Liver (tissue), 9 donors: ENCODE data around the gene ZFP64. TPM values are rescaled to one million over a fixed set of nuclear protein-coding genes. Genes with fewer than 3 reads are reported as not detected.
"Not testable (repeated sequence)": the region's sequence is repeated elsewhere in the genome, so short reads cannot be mapped to it uniquely, and the experiment has no call there.

Experiments
- DNase-seq: peaks from one replicate; pipeline ENCODE4 v3.0.0-alpha.2; 2017; ENCODE audit warnings: low spot score
- H3K27ac ChIP-seq, 2 donors: one replicate each; pipeline ENCODE4 v1.7.0; 2013; ENCODE audit warnings: inconsistent platforms in 2 of 2, low read length in 2 of 2, control low read depth in 1 of 2, low read depth in 1 of 2, mild to moderate bottlenecking in 1 of 2
- H3K27me3 ChIP-seq, 4 donors: one replicate each; pipeline versions ENCODE4 v1.6.1 to v1.7.0; 2013; ENCODE audit warnings: low read length in 3 of 4, inconsistent platforms in 1 of 4, mild to moderate bottlenecking in 1 of 4, moderate library complexity in 1 of 4; ENCODE audit not compliant: control insufficient read depth in 4 of 4, insufficient read depth in 4 of 4
- H3K36me3 ChIP-seq, 4 donors: one replicate each; pipeline versions ENCODE4 v1.6.1 to v1.7.0; 2013; ENCODE audit warnings: low read length in 3 of 4, mild to moderate bottlenecking in 3 of 4, low read depth in 1 of 4, moderate library complexity in 1 of 4; ENCODE audit not compliant: control insufficient read depth in 4 of 4, insufficient read depth in 3 of 4
- H3K4me1 ChIP-seq, 4 donors: one replicate each; pipeline versions ENCODE4 v1.6.1 to v1.7.0; 2013; ENCODE audit warnings: low read length in 3 of 4, mild to moderate bottlenecking in 3 of 4, moderate library complexity in 1 of 4; ENCODE audit not compliant: control insufficient read depth in 4 of 4, insufficient read depth in 4 of 4
- H3K4me3 ChIP-seq, 3 donors: one replicate each; pipeline versions ENCODE4 v1.6.1 to v1.7.0; 2013; ENCODE audit warnings: low read length in 3 of 3, control low read depth in 1 of 3, low read depth in 1 of 3, mild to moderate bottlenecking in 1 of 3
- H3K9ac ChIP-seq, 2 donors: one replicate each; pipeline ENCODE4 v1.7.0; 2013; ENCODE audit warnings: low read length in 2 of 2, mild to moderate bottlenecking in 2 of 2, moderate library complexity in 2 of 2, control low read depth in 1 of 2, low read depth in 1 of 2
- H3K9me3 ChIP-seq, 4 donors: one replicate each; pipeline versions ENCODE4 v1.6.1 to v1.7.0; 2013; ENCODE audit warnings: low read length in 3 of 4; ENCODE audit not compliant: control insufficient read depth in 4 of 4
- ATF3 ChIP-seq: IDR thresholded peaks from 2 replicates; pipeline ENCODE4 v1.6.1; 2016; ENCODE audit warnings: antibody characterized with exemption
- CTCF ChIP-seq: fragments of 150-350 bp; IDR thresholded peaks from 2 replicates; pipeline ENCODE4 v1.5.1; 2017; ENCODE audit warnings: improper control_type of control experiment, low read depth, low read length; ENCODE audit not compliant: missing input control
- EGR1 ChIP-seq, 2 donors: IDR thresholded peaks; 2 replicates each; pipeline ENCODE4 v1.6.1; 2016 to 2018; ENCODE audit warnings: antibody characterized with exemption in 2 of 2, low read depth in 2 of 2
- FOXA1 ChIP-seq: IDR thresholded peaks from 2 replicates; pipeline ENCODE4 v1.6.1; 2016; ENCODE audit warnings: antibody characterized with exemption
- FOXA2 ChIP-seq: IDR thresholded peaks from 2 replicates; pipeline ENCODE4 v1.6.1; 2016; ENCODE audit warnings: antibody characterized with exemption
- GABPA ChIP-seq, 2 donors: IDR thresholded peaks in 1 of 2; conservative IDR thresholded peaks in 1 of 2; 2 replicates each; pipeline ENCODE4 v1.6.1; 2016; ENCODE audit warnings: antibody characterized with exemption in 2 of 2, mild to moderate bottlenecking in 1 of 2, moderate library complexity in 1 of 2
- HNF4A ChIP-seq, 2 donors: conservative IDR thresholded peaks; 2 replicates each; pipeline ENCODE4 v1.6.1; 2016; ENCODE audit warnings: antibody characterized with exemption in 2 of 2, mild to moderate bottlenecking in 2 of 2
- HNF4G ChIP-seq: IDR thresholded peaks from 2 replicates; pipeline ENCODE4 v1.6.1; 2016; ENCODE audit warnings: antibody characterized with exemption
- JUND ChIP-seq, 2 donors: IDR thresholded peaks; 2 replicates each; pipeline ENCODE4 v1.6.1; 2016; ENCODE audit warnings: antibody characterized with exemption in 2 of 2
- MAX ChIP-seq: IDR thresholded peaks from 2 replicates; pipeline ENCODE4 v1.6.1; 2016; ENCODE audit warnings: antibody characterized with exemption
- NR2F2 ChIP-seq: IDR thresholded peaks from 2 replicates; pipeline ENCODE4 v1.6.1; 2016; ENCODE audit warnings: antibody characterized with exemption
- RAD21 ChIP-seq, 2 donors: IDR thresholded peaks; 2 replicates each; pipeline ENCODE4 v1.6.1; 2016; ENCODE audit warnings: antibody characterized with exemption in 2 of 2, mild to moderate bottlenecking in 2 of 2
- REST ChIP-seq: IDR thresholded peaks from 2 replicates; pipeline ENCODE4 v1.6.1; 2016; ENCODE audit warnings: antibody characterized with exemption, mild to moderate bottlenecking
- RXRA ChIP-seq, 2 donors: IDR thresholded peaks; 2 replicates each; pipeline ENCODE4 v1.6.1; 2017 to 2018; ENCODE audit warnings: antibody characterized with exemption in 2 of 2, mild to moderate bottlenecking in 1 of 2
- SP1 ChIP-seq: IDR thresholded peaks from 2 replicates; pipeline ENCODE4 v1.6.1; 2018; ENCODE audit warnings: antibody characterized with exemption, mild to moderate bottlenecking
- TAF1 ChIP-seq: conservative IDR thresholded peaks from 2 replicates; pipeline ENCODE4 v1.6.1; 2016; ENCODE audit warnings: antibody characterized with exemption, mild to moderate bottlenecking
- YY1 ChIP-seq: IDR thresholded peaks from 2 replicates; pipeline ENCODE4 v1.6.1; 2016; ENCODE audit warnings: antibody characterized with exemption, mild to moderate bottlenecking
- ZBTB33 ChIP-seq: IDR thresholded peaks from 2 replicates; pipeline ENCODE4 v1.6.1; 2016; ENCODE audit warnings: antibody characterized with exemption
- WGBS: extraction: QIAGEN DNeasy Blood & Tissue Kit; methylation state at CpG from one replicate; pipeline ENCODE4 v1.1.7; 2013; 5-methylcytosine and 5-hydroxymethylcytosine counted together
- polyA plus RNA-seq, 2 donors: library from polyadenylated mRNA; stranded (reverse) in 1 of 2; unstranded in 1 of 2; fragments of 200-250 nt in 1 of 2; fragments of >200 nt in 1 of 2; fragmentation: Nextera tagmentation in 1 of 2; extraction: Ambion mirVana in 1 of 2; gene quantifications; one replicate each; pipeline versions ENCODE4 v1.2.1 to v1.2.3, GENCODE V29; 2013 to 2015
- total RNA-seq, 2 donors: library from RNA; depleted of rRNA; stranded (reverse); fragments of >200 nt; gene quantifications; one replicate each; pipeline ENCODE4 v1.2.3, GENCODE V29; 2014
- donor health status: healthy.
- donor health status: healthy.
- donor health status: healthy.
- donor health status: healthy.
- donor health status: healthy.

Gene ZFP64
- total and polyA plus RNA-seq, 4 donors = 3.2 to 6.3 (median 4.9) TPM

GRCh38 chr20:52139986-52140385, 51.6 kb downstream of the ZFP64 start:
- Histone ChIP-seq H3K9ac (no peak overlapping the region), H3K4me3 (no peak overlapping the region), H3K27ac (no peak overlapping the region), H3K36me3 (no peaks in the 10 kb centered on the region), H3K27me3 (no peaks in the 10 kb centered on the region), H3K4me1 (no peaks in the 10 kb centered on the region), H3K9me3 (no peaks in the 10 kb centered on the region)
- TF ChIP-seq HNF4G (no peak), MAX (no peak), HNF4A (conservative IDR thresholded peaks at IDR 0.05) (no peak), EGR1 (IDR thresholded peaks at IDR 0.05; ENCODE audit: low read depth in 2 of 2) (no peak), TAF1 (no peak), SP1 (no peak), RAD21 (IDR thresholded peaks at IDR 0.05) (no peak), ZBTB33 (no peak), NR2F2 (no peak)
- DNase-seq = no peak
- 97% methylated on average over 5 of the region's 5 CpGs for WGBS

- Histone ChIP-seq H3K9me3 (no peaks in the 10 kb centered on the region), H3K27ac (no peak overlapping the region), H3K36me3 (no peaks in the 10 kb centered on the region), H3K4me3 (no peak overlapping the region), H3K9ac (no peak overlapping the region), H3K4me1 (no peaks in the 10 kb centered on the region), H3K27me3 (no peaks in the 10 kb centered on the region)
- DNase-seq = no peak
- TF ChIP-seq NR2F2 (no peak), CTCF (no peak), SP1 (no peak), GABPA (IDR thresholded peaks at IDR 0.05 in 1 of 2, conservative IDR thresholded peaks at IDR 0.05 in 1 of 2) (no peak), HNF4G (no peak), JUND (IDR thresholded peaks at IDR 0.05) (no peak), FOXA1 (no peak), ZBTB33 (no peak), RXRA (IDR thresholded peaks at IDR 0.05) (no peak), RAD21 (IDR thresholded peaks at IDR 0.05) (no peak), HNF4A (conservative IDR thresholded peaks at IDR 0.05) (no peak), EGR1 (IDR thresholded peaks at IDR 0.05; ENCODE audit: low read depth in 2 of 2) (no peak), FOXA2 (no peak), MAX (no peak), TAF1 (no peak), REST (no peak), ATF3 (no peak), YY1 (no peak)
- 98% methylated on average over 4 of the region's 4 CpGs for WGBS
These were observed 53.7 kb downstream of the ZFP64 start for GRCh38 chr20:52137850-52138249.

GRCh38 chr20:52133714-52134113, 57.9 kb downstream of the ZFP64 start:
- H3K9ac ChIP-seq, DNase-seq, H3K9me3 ChIP-seq, H3K27me3 ChIP-seq, H3K36me3 ChIP-seq, H3K27ac ChIP-seq, H3K4me1 ChIP-seq, H3K4me3 ChIP-seq: not testable (repeated sequence)
- WGBS = 95% methylated on average over 2 of the region's 2 CpGs
